PFSK-1 (cell line): ENCODE data around the gene ZCCHC3.

Source experiments
- FOXP2 ChIP-seq: optimal IDR thresholded peaks from 2 replicates; pipeline ENCODE3; 2011; ENCODE audit warnings: borderline replicate concordance, control low read depth, inconsistent platforms; ENCODE audit not compliant: insufficient read depth; ENCODE audit errors: extremely low read length, extremely low read depth
- POLR2AphosphoS5 ChIP-seq: IDR thresholded peaks from 2 replicates; pipeline ENCODE4 v1.6.1; 2012; ENCODE audit warnings: low read depth, mild to moderate bottlenecking, control low read depth, low read length, moderate library complexity
- REST ChIP-seq, 2 experiments: IDR thresholded peaks; 2 replicates each; pipeline versions ENCODE4 v1.6.1 to v1.8.0; 2011 to 2012; ENCODE audit warnings: low read depth in 2 of 2, low read length in 2 of 2, control low read depth in 1 of 2, inconsistent platforms in 1 of 2, mild to moderate bottlenecking in 1 of 2, moderate library complexity in 1 of 2; ENCODE audit not compliant: insufficient read depth in 1 of 2
- SIN3A ChIP-seq: IDR thresholded peaks from 2 replicates; pipeline ENCODE4 v1.6.1; 2012; ENCODE audit warnings: mild to moderate bottlenecking, low read length, moderate library complexity, borderline replicate concordance; ENCODE audit not compliant: insufficient read depth
- TAF1 ChIP-seq: IDR thresholded peaks from 2 replicates; pipeline ENCODE4 v1.6.1; 2012; ENCODE audit warnings: low read length, control low read depth, borderline replicate concordance; ENCODE audit not compliant: insufficient read depth

ZCCHC3 gene

GRCh38 chr20:309306-309840 lies 12.0 kb downstream of the ZCCHC3 start:
- no peak for TF ChIP-seq FOXP2
- no peak for TF ChIP-seq REST (IDR thresholded peaks at IDR 0.05; ENCODE audit: insufficient read depth in 1 of 2, low read depth in 2 of 2, low read length in 2 of 2)
- no peak for TF ChIP-seq SIN3A
- no peak for TF ChIP-seq POLR2AphosphoS5
- TF ChIP-seq TAF1, result no peak

- TF ChIP-seq POLR2AphosphoS5, result peak; percentile 65; the same call in 1 of the 2 replicates
- TF ChIP-seq SIN3A, result no peak
- TF ChIP-seq REST (IDR thresholded peaks at IDR 0.05; ENCODE audit: insufficient read depth in 1 of 2, low read depth in 2 of 2, low read length in 2 of 2), result 0 out of 4 replicates have a peak, but pooled peaks of 1 of the 2 experiments have one; percentile 16
- peak; percentile 52; the same call in 1 of the 2 replicates for TF ChIP-seq TAF1
- TF ChIP-seq FOXP2, result no peak
Observed at GRCh38 chr20:309841-310644, 12.7 kb downstream of the ZCCHC3 start.

DNA sequence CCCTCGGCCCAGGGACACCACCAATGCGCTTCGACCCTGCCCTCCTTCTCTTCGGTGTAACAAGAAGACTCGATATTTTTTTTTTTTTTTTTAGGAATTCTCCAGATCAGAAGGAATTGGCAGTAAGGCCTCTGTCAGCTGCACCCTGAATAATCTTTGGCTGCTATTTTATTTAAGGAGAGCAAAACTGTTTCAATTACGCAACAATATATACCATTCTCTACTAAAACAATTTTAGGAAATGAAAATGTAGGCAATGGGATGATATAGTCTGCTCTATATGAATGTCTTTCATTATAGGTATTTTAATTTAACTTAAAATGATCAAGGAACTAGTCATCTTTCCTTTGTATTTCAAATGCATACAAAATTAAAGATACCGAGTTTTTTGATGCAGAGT lies 13.3 kb downstream of the ZCCHC3 start:
- no peak for TF ChIP-seq POLR2AphosphoS5
- TF ChIP-seq SIN3A, result no peak

- TF ChIP-seq FOXP2 (no peak), POLR2AphosphoS5 (no peak), SIN3A (no peak), REST (IDR thresholded peaks at IDR 0.05; ENCODE audit: insufficient read depth in 1 of 2, low read depth in 2 of 2, low read length in 2 of 2) (no peak), TAF1 (no peak)
Observed at GRCh38 chr20:311609-312008, 14.2 kb downstream of the ZCCHC3 start.

DNA sequence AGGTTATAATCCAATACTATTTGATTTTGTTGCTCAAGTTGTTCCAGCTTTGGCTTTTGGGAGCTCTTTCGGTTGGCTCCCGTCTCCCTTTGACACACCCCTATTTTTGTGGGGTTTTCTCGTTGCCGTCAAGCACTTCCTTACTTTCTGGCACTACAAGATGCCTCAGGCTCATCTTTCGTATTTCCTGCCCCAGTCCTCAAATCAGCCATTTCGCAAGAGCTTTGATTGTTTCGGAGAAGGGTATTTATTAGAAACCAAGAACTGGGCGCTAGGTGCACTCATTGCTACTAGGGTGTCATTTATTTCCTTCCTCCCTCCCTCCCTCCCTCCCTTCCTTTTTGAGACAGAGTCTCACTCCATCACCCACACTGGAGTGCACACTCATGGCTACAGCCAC lies 14.7 kb downstream of the ZCCHC3 start:
- TF ChIP-seq POLR2AphosphoS5 (no peak), TAF1 (no peak), FOXP2 (no peak), SIN3A (no peak), REST (IDR thresholded peaks at IDR 0.05; ENCODE audit: insufficient read depth in 1 of 2, low read depth in 2 of 2, low read length in 2 of 2) (no peak)
